SU-DHL-6 (cell line): ENCODE results near the gene PEX3.

Source experiments
- EZH2phosphoT487 ChIP-seq: fragments of 200-600 bp; sonication (generic), shearing (Covaris generic); conservative IDR thresholded peaks from 2 replicates; pipeline ENCODE4 v1.6.1; 2018; ENCODE audit warnings: mild to moderate bottlenecking, antibody characterized with exemption, low read length, moderate library complexity, mixed read lengths
- TF ChIP-seq, protein P1 (sequence below): fragments of 200-600 bp; sonication (generic); IDR thresholded peaks from one replicate; pipeline ENCODE4 v1.5.1; 2017; ENCODE audit warnings: antibody characterized with exemption, mild to moderate bottlenecking, low read length, moderate library complexity; ENCODE audit not compliant: insufficient read depth, poor library complexity, severe bottlenecking

DNA sequence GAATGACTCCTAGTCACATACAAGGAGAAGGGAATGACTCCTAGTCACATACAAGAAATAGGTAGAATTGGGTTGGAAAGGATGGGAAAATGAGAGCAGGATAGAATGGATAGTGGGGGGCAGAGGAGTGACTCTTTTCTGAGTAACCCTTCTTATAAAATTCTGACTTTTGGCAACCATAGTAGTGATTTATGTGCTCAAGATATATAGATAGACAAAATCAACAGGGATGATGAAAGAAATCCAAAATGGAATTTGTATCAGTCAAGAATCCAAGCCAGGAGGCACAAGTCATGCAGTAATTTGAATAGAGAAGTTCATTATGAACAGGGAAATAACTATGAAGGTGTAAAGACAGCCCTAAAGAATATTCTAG is 41.8 kb upstream of the PEX3 start:
- TF ChIP-seq, protein P1, sequence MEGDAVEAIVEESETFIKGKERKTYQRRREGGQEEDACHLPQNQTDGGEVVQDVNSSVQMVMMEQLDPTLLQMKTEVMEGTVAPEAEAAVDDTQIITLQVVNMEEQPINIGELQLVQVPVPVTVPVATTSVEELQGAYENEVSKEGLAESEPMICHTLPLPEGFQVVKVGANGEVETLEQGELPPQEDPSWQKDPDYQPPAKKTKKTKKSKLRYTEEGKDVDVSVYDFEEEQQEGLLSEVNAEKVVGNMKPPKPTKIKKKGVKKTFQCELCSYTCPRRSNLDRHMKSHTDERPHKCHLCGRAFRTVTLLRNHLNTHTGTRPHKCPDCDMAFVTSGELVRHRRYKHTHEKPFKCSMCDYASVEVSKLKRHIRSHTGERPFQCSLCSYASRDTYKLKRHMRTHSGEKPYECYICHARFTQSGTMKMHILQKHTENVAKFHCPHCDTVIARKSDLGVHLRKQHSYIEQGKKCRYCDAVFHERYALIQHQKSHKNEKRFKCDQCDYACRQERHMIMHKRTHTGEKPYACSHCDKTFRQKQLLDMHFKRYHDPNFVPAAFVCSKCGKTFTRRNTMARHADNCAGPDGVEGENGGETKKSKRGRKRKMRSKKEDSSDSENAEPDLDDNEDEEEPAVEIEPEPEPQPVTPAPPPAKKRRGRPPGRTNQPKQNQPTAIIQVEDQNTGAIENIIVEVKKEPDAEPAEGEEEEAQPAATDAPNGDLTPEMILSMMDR, result no peak
- no peak for TF ChIP-seq EZH2phosphoT487
